ENCODE measurements around the gene RUNX2.
"Not testable (repeated sequence)": the region's sequence is repeated elsewhere in the genome, so short reads cannot be mapped to it uniquely, and the experiment has no call there.

Gene RUNX2

GRCh38 chr6:45462190-45463134 lies 134.3 kb downstream of the RUNX2 start:
- DNase-seq: no peak

DNA sequence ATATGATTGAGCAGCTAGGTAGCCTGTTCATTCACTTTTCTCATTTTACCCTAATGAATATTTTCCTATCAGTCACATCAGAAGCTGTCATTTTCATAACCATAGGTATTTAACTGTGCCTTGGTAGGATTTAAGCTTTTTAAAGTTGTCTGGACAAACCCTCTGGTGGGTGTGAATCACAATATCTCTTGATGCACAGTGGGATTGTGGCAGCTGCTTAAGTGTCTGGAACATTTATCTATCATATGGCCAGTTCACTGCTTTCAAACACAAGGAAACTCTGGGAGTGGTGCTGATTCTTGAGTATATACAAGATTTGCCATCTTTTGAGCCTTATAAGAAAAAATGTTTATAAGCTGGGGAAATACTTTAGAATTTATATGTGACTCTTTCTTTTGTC lies 136.6 kb downstream of the RUNX2 start:
- no peak for DNase-seq

DNA sequence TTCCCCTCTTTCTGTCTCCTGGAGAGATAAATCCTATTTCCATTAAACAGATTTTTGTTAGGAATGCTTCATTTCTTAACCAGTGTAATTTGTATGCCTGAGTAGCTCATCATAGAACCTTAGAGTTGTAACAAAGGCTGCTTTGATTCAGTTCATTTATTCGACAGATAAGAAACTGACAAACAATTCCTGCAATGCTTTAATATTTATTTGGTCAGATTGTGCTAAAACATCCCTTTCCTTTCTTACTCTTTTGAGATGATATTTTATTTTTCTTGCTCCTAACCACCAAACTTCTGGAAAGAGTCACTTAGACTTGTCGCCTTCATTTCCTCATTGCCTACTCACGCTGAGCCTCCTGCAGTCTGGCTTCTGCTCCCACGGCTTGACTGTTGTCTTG lies 138.6 kb downstream of the RUNX2 start:
- DNase-seq: no peak

DNA sequence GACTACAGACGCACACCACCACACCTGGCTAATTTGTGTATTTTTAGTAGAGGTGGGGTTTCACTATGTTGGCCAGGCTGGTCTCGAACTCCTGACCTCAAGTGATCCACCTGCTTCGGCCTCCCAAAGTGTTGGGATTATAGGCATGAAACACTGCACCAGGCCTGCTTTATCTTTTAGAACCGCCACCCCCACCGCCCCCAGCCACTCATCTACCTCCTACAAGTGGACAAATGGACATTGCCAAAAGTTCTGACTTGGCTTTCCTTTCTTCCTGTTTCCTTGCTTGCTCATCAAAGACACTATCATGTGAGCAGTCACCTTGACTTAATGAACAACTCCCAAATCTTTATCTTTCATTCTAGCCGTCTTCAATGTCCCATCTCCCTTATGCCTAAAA lies 139.3 kb downstream of the RUNX2 start:
- not testable (repeated sequence) for DNase-seq

GRCh38 chr6:45467853-45468252 lies 139.7 kb downstream of the RUNX2 start:
- no peak for DNase-seq

- DNase-seq: no peak
Measured at GRCh38 chr6:45469663-45470062, 141.5 kb downstream of the RUNX2 start.

- no peak for DNase-seq
Measured at GRCh38 chr6:45470131-45470738, 142.1 kb downstream of the RUNX2 start.

DNA sequence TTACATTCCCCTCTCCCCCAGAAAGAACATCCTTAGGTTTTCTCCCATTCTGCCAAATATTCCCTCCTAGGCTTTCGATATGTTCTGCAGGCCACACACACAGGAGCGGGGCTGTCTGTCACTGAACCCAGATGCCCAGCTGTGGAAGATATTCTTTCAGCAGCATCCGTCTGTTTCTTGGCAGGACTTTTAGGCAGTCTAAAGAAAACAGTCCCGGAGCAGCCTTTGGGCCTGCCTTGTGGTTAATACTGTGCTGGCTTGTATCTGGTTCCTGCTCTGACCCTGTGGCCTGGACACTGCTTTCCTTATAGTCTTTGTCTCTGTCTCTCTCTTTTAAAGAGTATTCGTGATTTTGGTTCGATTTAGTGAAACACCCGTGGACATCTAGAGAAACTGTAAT lies 144.3 kb downstream of the RUNX2 start:
- DNase-seq: no peak

DNA sequence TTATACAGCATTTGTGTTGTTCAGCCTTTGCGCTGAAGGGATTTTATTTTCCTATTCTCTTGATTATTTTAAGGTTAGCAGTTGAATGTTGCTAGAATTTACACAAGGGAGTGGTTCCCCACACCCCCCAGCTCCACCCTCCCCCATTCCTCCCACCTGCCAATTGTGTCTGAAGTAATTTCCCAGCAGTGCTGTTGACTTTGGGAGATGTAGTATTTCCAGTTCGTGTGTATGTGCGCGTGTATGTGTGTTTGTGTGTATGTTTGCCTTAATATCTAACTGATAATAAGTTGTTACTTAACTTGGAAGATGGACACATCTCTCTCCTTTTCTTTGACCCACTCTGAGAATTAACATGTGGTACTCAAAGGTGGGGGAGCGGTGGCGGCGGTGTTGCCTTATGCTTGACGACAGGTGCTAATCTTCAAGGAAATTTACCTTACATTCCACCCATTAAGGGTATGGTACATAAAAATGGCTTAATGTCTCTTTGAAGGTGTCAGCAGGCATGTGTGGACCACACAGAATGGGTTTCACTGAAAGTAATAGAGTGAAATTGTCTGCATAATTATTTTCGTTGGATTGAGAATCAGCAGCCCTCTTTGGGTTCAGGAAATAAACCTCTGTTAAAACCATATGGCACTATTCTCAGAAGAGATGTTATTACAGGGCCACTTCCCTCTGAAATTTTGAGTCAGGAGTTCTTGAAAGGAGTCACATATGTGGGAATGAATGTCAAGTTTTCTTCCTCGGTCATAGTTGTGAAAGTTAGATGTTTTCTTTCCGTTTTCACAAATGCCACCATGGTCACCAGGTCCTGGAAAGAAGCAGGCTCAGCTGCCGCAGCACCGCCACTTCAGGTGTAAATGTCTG lies 145.2 kb downstream of the RUNX2 start:
- DNase-seq: no peak

DNA sequence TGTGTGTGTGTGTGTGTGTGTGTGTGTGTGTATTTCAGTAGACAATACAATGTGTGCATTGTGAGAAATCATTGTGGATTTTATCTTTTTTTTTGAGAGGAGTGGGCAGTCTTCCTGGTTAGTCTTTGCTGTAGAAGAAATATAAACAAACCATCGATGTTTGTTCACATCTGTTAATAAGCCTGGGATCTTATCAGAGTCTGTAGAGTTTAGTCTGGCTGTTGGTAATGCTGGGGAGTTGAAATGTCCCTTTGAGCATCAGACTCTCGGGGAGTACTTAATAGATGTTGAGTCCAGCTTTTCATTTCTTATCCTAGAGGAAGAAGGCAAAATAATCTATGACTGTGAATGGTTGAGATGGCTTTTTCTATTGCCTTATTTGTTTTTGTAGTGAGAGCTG lies 146.2 kb downstream of the RUNX2 start:
- DNase-seq: no peak

DNA sequence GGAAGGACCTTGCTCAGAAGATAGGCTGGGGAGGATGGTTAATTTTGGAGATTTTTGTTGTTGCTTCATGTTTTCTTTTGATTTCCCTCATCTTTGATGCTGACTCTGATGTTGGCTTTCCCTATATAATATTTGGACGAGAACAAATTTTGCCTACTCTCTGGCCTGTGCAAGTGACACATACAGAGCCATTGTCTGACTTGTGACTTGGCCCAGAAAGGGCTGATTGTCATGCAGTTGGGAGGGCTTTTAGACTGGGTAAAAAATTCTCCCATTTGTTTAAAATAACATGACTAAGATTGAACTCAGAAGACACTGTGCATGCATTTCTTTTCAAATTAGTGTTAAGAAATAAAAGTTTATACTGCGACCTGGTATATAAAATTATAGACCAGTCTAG lies 148.2 kb downstream of the RUNX2 start:
- DNase-seq: no peak

DNA sequence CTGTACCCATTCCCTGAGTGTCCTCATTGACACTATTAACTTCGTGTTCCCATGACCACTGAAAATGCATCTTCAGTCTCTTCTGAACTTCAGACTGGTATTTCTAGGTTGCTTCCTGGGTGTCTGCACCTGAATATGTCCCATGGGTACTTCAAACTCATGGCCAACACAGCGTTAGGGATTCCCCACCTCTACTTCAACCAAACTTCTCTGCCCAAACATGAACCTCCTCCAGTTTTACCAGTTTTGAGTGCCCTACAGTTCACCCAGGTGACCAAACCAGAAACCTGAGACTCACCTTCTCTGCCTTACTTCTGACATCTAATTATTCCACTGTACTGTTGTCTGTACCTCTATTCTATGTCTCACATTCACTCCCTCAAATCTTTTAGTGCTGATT lies 149.1 kb downstream of the RUNX2 start:
- no peak for DNase-seq

- DNase-seq: peak; percentile 17
Measured at GRCh38 chr6:45477790-45478189, 149.7 kb downstream of the RUNX2 start.

GRCh38 chr6:45478240-45478639 lies 150.1 kb downstream of the RUNX2 start:
- DNase-seq: no peak

DNA sequence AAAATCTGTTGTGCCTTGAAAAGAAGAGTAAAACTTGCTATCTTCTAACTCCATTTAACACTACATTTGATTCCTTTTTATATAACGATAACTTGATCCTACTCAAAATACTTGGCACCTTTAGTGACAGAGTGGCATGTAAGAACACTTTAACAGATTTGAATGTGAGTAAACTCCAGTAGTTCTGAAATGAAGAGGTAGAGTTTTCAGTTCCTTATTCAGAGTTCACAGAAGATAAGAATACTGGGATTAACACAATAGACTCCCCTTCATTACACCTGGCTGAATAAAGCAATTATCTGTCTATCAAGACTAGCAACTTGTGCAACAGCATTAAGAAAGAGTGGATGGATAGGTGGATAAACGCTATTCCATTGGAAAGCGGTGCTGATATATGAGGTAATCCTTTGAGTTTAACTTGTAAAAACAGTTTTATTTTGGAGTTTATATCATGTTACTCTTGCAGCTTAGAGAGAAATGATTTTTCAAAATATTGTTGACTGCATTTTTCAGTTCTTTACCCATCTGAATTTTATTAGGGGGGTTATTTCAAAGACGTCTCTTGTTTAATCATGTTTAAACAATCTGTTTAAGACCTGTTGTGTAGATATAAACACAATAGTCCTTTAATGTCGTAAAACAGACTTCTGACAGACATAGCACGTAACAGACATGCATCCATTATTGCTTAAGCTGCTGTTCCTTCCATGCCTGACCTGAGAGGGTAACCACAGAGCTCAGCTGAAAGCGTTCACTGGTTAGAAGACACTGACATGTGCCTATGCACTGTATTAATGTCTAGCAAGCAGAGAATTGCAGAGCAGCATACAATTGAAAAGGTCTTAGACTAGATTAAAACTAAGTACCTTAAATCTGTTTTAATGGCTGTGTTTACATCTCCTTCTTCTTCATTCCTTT lies 152.0 kb downstream of the RUNX2 start:
- DNase-seq: no peak

GRCh38 chr6:45480752-45481415 lies 152.8 kb downstream of the RUNX2 start:
- no peak for DNase-seq

DNA sequence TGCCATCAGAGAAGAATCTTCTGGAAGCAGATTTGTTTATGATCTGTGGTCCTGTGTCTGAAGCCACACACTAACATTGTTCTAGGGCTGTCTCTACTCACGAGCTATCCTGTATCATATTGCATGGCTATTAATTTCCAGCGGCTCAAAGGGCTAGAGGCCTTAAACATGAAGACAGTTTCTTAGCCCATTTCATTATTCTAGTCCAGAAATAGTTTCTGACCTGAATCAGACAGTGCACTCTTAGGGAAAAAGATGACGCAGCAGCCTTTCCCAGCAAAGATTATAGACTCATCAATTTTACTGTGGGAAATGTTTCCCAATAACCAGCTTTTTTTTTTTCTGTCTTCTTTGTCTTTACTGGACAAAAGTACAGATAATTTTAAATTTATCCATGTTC lies 154.9 kb downstream of the RUNX2 start:
- no peak for DNase-seq

DNA sequence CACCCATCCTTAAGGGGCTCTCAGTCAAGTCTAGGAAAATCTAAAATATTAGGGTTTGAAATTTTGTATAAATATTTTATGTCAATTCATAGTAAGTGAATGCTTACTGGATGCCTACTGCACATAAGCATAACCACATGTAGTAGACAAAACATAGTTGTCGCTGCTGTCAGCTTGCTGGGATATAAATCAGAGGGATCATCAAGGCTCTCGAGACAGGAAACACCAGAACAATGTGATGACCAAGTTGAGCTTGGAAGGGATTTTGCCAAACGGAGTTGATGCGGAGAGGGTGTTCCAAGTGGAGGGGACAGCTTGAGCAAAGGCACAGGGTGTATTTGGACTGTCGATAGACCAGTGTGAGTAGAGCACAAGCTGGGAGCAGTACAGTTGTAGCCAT lies 155.4 kb downstream of the RUNX2 start:
- no peak for DNase-seq

DNA sequence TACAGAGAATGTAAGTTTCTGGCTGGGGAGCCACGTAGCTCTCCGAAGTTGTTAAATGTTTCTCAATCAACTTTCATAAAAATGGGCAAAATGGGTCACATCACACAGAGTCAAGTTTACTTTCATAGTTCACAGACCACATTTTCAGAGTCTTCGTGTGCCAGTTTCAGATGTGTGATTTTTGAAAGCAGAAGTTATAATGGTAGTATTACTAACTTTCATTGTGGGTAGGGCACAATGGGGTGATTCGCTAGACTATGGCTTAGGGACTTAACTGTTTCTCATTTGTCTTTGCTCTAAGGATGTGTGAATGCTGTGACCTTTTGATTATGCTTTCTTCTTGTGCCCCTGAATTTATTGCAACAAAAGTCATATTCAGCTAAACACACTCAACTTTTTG lies 158.6 kb downstream of the RUNX2 start:
- peak; percentile 31 for DNase-seq

GRCh38 chr6:45487645-45488044 lies 159.5 kb downstream of the RUNX2 start:
- DNase-seq: no peak

GRCh38 chr6:45488269-45488668 lies 160.1 kb downstream of the RUNX2 start:
- no peak for DNase-seq

DNA sequence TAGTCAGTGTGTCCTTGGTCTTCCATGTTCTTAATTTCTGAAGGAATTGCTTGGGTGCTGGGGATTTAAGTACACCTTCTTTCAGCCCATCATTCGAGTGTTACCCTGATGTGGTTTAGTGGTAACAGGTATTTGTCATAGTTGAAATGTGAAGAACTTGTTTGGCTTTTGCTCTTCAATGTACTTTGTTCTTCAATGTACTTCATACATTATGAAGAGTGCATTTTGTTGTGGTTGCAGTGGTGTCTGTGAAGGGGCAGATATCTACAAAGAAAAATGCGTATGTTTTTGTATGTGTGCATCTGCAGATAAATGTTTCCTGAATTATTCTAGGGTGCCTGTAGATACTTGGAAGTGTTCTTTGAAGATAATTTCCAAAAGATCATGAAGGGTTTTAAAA lies 160.8 kb downstream of the RUNX2 start:
- DNase-seq: no peak

Measured in stimulated activated CD4-positive, alpha-beta T cell treated with anti-CD3 and anti-CD28 coated beads, Interleukin-4, amount 100 ng/mL, for 24 hours (primary cell).